HepG2 (cell line): ENCODE results near the gene R3HCC1L. TPM values are rescaled to one million over a fixed set of nuclear protein-coding genes. Genes with fewer than 3 reads are reported as not detected.

Source experiments
- ATAC-seq: fragments of 200-7000 bp; cut with Tn5 transposase; 3 replicates; pipeline ENCODE4 v1.9.1; 2020; ENCODE audit warnings: mild to moderate bottlenecking, moderate library complexity
- BruUV-seq: library from RNA; stranded (reverse); fragments of 400-500 nt; replicated peaks from 2 replicates; lab custom pipeline; 2021; lab: Mats Ljungman, UMichigan
- CTCF ChIA-PET: fragments of 300-600 bp; formaldehyde crosslinking; extraction: SDS; loops from one replicate; lab custom pipeline; 2021; ENCODE audit warnings: low total read pairs, inconsistent platforms, low intra/inter-chr PET ratio; lab: Yijun Ruan, JAX
- POLR2A ChIA-PET: fragments of 350-600 bp; sonication (Branson Sonifier 250); formaldehyde crosslinking; loops from one replicate; lab custom pipeline; 2020; ENCODE audit warnings: antibody characterized with exemption, inconsistent platforms; lab: Yijun Ruan, JAX
- DNase-seq: peaks from one replicate; pipeline ENCODE4 v3.0.0-alpha.2; 2015; ENCODE audit warnings: low spot score
- FAIRE-seq: peaks from 3 replicates; lab custom pipeline; 2011; peaks lifted over from hg19 to GRCh38; lab: Jason Lieb, UNC
- H2AFZ ChIP-seq: one replicate; pipeline ENCODE4 v1.6.1; 2011; ENCODE audit warnings: low read length, inconsistent platforms
- H3K27ac ChIP-seq: fragments of 300-600 bp; 3 replicates; pipeline ENCODE4 v1.8.0; 2011; ENCODE audit warnings: mixed run types, mild to moderate bottlenecking, mixed read lengths, low read length, inconsistent platforms; ENCODE audit not compliant: insufficient read depth; ENCODE audit errors: extremely low read length
- H3K27me3 ChIP-seq, 2 experiments: fragments of 200-600 bp in 1 of 2; 2 replicates in 1 of 2; 3 replicates in 1 of 2; pipeline versions ENCODE4 v1.6.0 to v1.8.0; 2011; ENCODE audit warnings: low read length in 2 of 2, mild to moderate bottlenecking in 2 of 2, moderate library complexity in 2 of 2, inconsistent platforms in 1 of 2; ENCODE audit not compliant: insufficient read depth in 2 of 2, control insufficient read depth in 1 of 2
- H3K36me3 ChIP-seq, 2 experiments: fragments of 200-600 bp in 1 of 2; replicated peaks in 1 of 2; 2 replicates in 1 of 2; 3 replicates in 1 of 2; pipeline versions ENCODE4 v1.5.1 to v1.8.0; 2011; ENCODE audit warnings: low read length in 2 of 2, inconsistent platforms in 1 of 2; ENCODE audit not compliant: insufficient read depth in 2 of 2, control insufficient read depth in 1 of 2
- H3K4me1 ChIP-seq: 2 replicates; pipeline ENCODE4 v1.5.1; 2012; ENCODE audit warnings: low read length, inconsistent platforms; ENCODE audit not compliant: insufficient read depth
- H3K4me2 ChIP-seq: 2 replicates; pipeline ENCODE4 v1.6.0; 2011; ENCODE audit warnings: low read depth, low read length, inconsistent platforms
- H3K4me3 ChIP-seq, 3 experiments: fragments of 200-600 bp in 1 of 3; sonication (generic), shearing (Covaris generic) in 1 of 3; replicated peaks in 1 of 3; 2 replicates each; pipeline ENCODE4 v1.5.1; 2011 to 2016; ENCODE audit warnings: low read length in 3 of 3, inconsistent platforms in 2 of 3, low read depth in 2 of 3, mild to moderate bottlenecking in 2 of 3, control low read depth in 1 of 3, mixed read lengths in 1 of 3; ENCODE audit not compliant: insufficient read depth in 1 of 3
- H3K79me2 ChIP-seq: one replicate; pipeline ENCODE4 v1.6.1; 2011; ENCODE audit warnings: low read length, inconsistent platforms; ENCODE audit not compliant: insufficient read depth
- H3K9ac ChIP-seq: 2 replicates; pipeline ENCODE4 v1.6.0; 2011; ENCODE audit warnings: mild to moderate bottlenecking, low read depth, low read length, inconsistent platforms; ENCODE audit not compliant: insufficient read depth
- H3K9me3 ChIP-seq: 2 replicates; pipeline ENCODE4 v1.5.1; 2012; ENCODE audit warnings: mild to moderate bottlenecking, low read length
- H4K20me1 ChIP-seq: 2 replicates; pipeline ENCODE4 v1.6.0; 2011; ENCODE audit warnings: inconsistent platforms, mild to moderate bottlenecking, low read length, moderate library complexity; ENCODE audit not compliant: insufficient read depth
- ATF1 ChIP-seq: IDR thresholded peaks from 2 replicates; pipeline ENCODE4 v1.6.1; 2016; ENCODE audit warnings: mild to moderate bottlenecking, control low read depth
- CC2D1A ChIP-seq: sonication (generic); formaldehyde crosslinking; IDR thresholded peaks from 2 replicates; pipeline ENCODE4 v1.8.1; 2023; ENCODE audit warnings: mild to moderate bottlenecking, missing genetic modification reagents
- CHD4 ChIP-seq: fragments of 200-600 bp; sonication (generic); IDR thresholded peaks from 2 replicates; pipeline ENCODE4 v1.7.0; 2017; ENCODE audit warnings: mild to moderate bottlenecking, low read length, borderline replicate concordance
- CREB3 ChIP-seq: sonication (generic); formaldehyde crosslinking; IDR thresholded peaks from 2 replicates; pipeline ENCODE4 v1.5.0; 2020; ENCODE audit warnings: missing genetic modification reagents
- DBP ChIP-seq: sonication (generic); formaldehyde crosslinking; IDR thresholded peaks from 2 replicates; pipeline ENCODE4 v1.4.0; 2020; ENCODE audit warnings: missing genetic modification reagents; ENCODE audit errors: not compliant biosample characterization
- FOXA1 ChIP-seq, 2 experiments: fragments of 450-650 bp in 1 of 2; sonication (generic) in 1 of 2; formaldehyde crosslinking in 1 of 2; IDR thresholded peaks; 2 replicates each; pipeline versions ENCODE4 v1.4.0 to v1.6.1; 2016 to 2020; ENCODE audit warnings: missing genetic modification reagents in 1 of 2
- NFKBIZ ChIP-seq: IDR thresholded peaks from 2 replicates; pipeline ENCODE4 v1.6.1; 2018; ENCODE audit warnings: missing genetic modification reagents, missing compliant biosample characterization
- PAWR ChIP-seq: sonication (generic); formaldehyde crosslinking; IDR thresholded peaks from 2 replicates; pipeline ENCODE4 v1.4.0; 2020; ENCODE audit warnings: missing genetic modification reagents, mild to moderate bottlenecking, borderline replicate concordance
- ZFP36 ChIP-seq: fragments of 150-350 bp; IDR thresholded peaks from 2 replicates; pipeline ENCODE4 v1.6.1; 2018; ENCODE audit warnings: borderline replicate concordance, low read length, low read depth; ENCODE audit not compliant: partially characterized antibody
- ZNF354B ChIP-seq: sonication (generic); formaldehyde crosslinking; IDR thresholded peaks from 2 replicates; pipeline ENCODE4 v1.8.0; 2022; ENCODE audit warnings: mild to moderate bottlenecking, missing genetic modification reagents
- ZNF432 ChIP-seq: sonication (generic); formaldehyde crosslinking; IDR thresholded peaks from 2 replicates; pipeline ENCODE4 v1.5.0; 2020; ENCODE audit warnings: missing genetic modification reagents, mild to moderate bottlenecking, borderline replicate concordance
- ZNF512B ChIP-seq: sonication (generic); formaldehyde crosslinking; IDR thresholded peaks from 2 replicates; pipeline ENCODE4 v1.5.1; 2020; ENCODE audit warnings: missing genetic modification reagents, mild to moderate bottlenecking, borderline replicate concordance
- ZNF629 ChIP-seq: sonication (generic); formaldehyde crosslinking; conservative IDR thresholded peaks from 2 replicates; pipeline ENCODE4 v1.5.0; 2020; ENCODE audit warnings: missing genetic modification reagents
- WGBS: methylation state at CpG from one replicate; pipeline ENCODE4 v1.1.6; 2017; ENCODE audit warnings: low lambda C conversion rate; 5-methylcytosine and 5-hydroxymethylcytosine counted together
- in situ Hi-C: cut with HindIII; loops from 2 replicates; pipeline ENCODE4 v1.10.0; 2017; ENCODE audit warnings: low pct_unique_long_range_greater_than_20kb; ENCODE audit not compliant: extremely low pct_ligation_motif_present
- intact Hi-C: fragments of 100-400 bp; cut with micrococcal nuclease; formaldehyde crosslinking; loops from one replicate; pipeline ENCODE4 v1.10.0; 2022; ENCODE audit not compliant: unreplicated experiment
- polyA plus RNA-seq, 8 experiments: library from polyadenylated mRNA; depleted of rRNA in 3 of 8; stranded (reverse) in 7 of 8; unstranded in 1 of 8; fragments of >200 nt; fragmentation: Illumina TruSeq in 4 of 8; extraction: Trizol in 4 of 8; gene quantifications; 2 replicates each; pipeline versions ENCODE4 v1.2.1 to v1.2.3, GENCODE V29; 2011 to 2016; ENCODE audit warnings: low read depth in 4 of 8, missing spikeins in 1 of 8, mixed read lengths in 1 of 8; ENCODE audit not compliant: insufficient read depth in 1 of 8
- total RNA-seq, 5 experiments: library from RNA; depleted of rRNA; stranded (reverse); fragments of >200 nt; fragmentation: Illumina TruSeq; extraction: Trizol; gene quantifications; 2 replicates each; pipeline ENCODE4 v1.2.3, GENCODE V29; 2016; ENCODE audit warnings: low read depth in 1 of 5

The R3HCC1L gene
- total and polyA plus RNA-seq, 2 of the 13 experiments (the other 11 are each of a cell fraction or from before 2014, with no cell fraction given), result 6.5 to 12.2 TPM

GRCh38 chr10:98263088-98263487 is 128.6 kb downstream of the R3HCC1L start:
- Histone ChIP-seq H3K27me3 (no peaks in the 10 kb centered on the region), H3K4me2 (no peak overlapping the region), H3K27ac (no peak overlapping the region), H4K20me1 (no peaks in the 10 kb centered on the region), H3K4me3 (no peak overlapping the region), H3K9ac (no peak overlapping the region), H3K36me3 (no peaks in the 10 kb centered on the region), H3K4me1 (peaks cover 52% of the 10 kb centered on the region), H3K79me2 (no peaks in the 10 kb centered on the region), H3K9me3 (no peaks in the 10 kb centered on the region), H2AFZ (no peak overlapping the region)
- CTCF ChIA-PET, result interaction anchor here (0.7 to 2.6 kb wide), 2 partner anchors 45 to 69 kb away, joined by 3 to 35 read pairs; no protein-coding TSS in a partner anchor
- in situ Hi-C loops (no loop called here), intact Hi-C loops (no loop called here)
- DNase-seq (no peak), FAIRE-seq (no peak), ATAC-seq (no peak)
- no TSS peak for BruUV-seq
- TF ChIP-seq PAWR (CRISPR knock-in tag) (no peak), ZNF629 (peak; percentile 92), CC2D1A (CRISPR knock-in tag) (no peak), CHD4 (0 out of 2 replicates have a peak, but pooled peaks have one; percentile 56)
- POLR2A ChIA-PET, result interaction anchor here (1.6 kb wide), 1 partner anchor 46 kb away, joined by 4 read pairs; no protein-coding TSS in a partner anchor
- 97% methylated on average over 7 of the region's 7 CpGs for WGBS

- in situ Hi-C loops, result loop anchor here (5.0 kb wide), 1 partner anchor 43 kb away; no protein-coding TSS in a partner anchor
- Histone ChIP-seq H3K9me3 (no peaks in the 10 kb centered on the region), H3K4me3 (no peak overlapping the region), H2AFZ (no peak overlapping the region), H3K27ac (no peak overlapping the region), H3K4me2 (no peak overlapping the region; the same call in 1 of the 2 replicates), H3K36me3 (no peaks in the 10 kb centered on the region), H3K79me2 (no peaks in the 10 kb centered on the region), H3K9ac (no peak overlapping the region), H3K27me3 (no peaks in the 10 kb centered on the region), H3K4me1 (peaks cover 61% of the 10 kb centered on the region), H4K20me1 (no peaks in the 10 kb centered on the region)
- no peak for DNase-seq
- 62% methylated on average over 7 of the region's 12 CpGs for WGBS
- no peak for ATAC-seq
- FAIRE-seq, result no peak
- ChIA-PET CTCF (no interaction called here), POLR2A (no interaction called here)
- intact Hi-C loops, result no loop called here
- no TSS peak for BruUV-seq
- TF ChIP-seq DBP (no peak), ZNF512B (CRISPR knock-in tag) (no peak), FOXA1 (IDR thresholded peaks at IDR 0.05) (no peak), FOXA1 (CRISPR knock-in tag; IDR thresholded peaks at IDR 0.05) (no peak), ZFP36 (no peak), ZNF354B (CRISPR knock-in tag) (no peak), CREB3 (CRISPR knock-in tag) (no peak), ZNF432 (CRISPR knock-in tag) (no peak), NFKBIZ (no peak), ATF1 (CRISPR knock-in tag) (no peak)
These were observed 130.1 kb downstream of the R3HCC1L start for GRCh38 chr10:98264378-98265065.
